GM19463 (cell line): Measurements from ENCODE around the gene GLE1.

ENCODE experiments used
- ATAC-seq: cut with Tn5 transposase; IDR thresholded peaks from one replicate; pipeline ENCODE4 v1.9.1; 2021; ENCODE audit warnings: mild to moderate bottlenecking, moderate library complexity; ENCODE audit not compliant: unreplicated experiment

The GLE1 gene

GRCh38 chr9:128588581-128589233 lies 84.2 kb downstream of the GLE1 start:
- ATAC-seq: no peak
